NCI-H1105 (cell line): Measurements from ENCODE around the gene CBR3.
A peak's percentile ranks its signal among the peaks of the same experiment; 100 is the strongest.
"Not testable (repeated sequence)": the region's sequence is repeated elsewhere in the genome, so short reads cannot be mapped to it uniquely, and the experiment has no call there.

Experiments used
- DNase-seq: peaks from one replicate; lab custom pipeline; 2025; lab: John Stamatoyannopoulos, UW

The CBR3 gene

DNA sequence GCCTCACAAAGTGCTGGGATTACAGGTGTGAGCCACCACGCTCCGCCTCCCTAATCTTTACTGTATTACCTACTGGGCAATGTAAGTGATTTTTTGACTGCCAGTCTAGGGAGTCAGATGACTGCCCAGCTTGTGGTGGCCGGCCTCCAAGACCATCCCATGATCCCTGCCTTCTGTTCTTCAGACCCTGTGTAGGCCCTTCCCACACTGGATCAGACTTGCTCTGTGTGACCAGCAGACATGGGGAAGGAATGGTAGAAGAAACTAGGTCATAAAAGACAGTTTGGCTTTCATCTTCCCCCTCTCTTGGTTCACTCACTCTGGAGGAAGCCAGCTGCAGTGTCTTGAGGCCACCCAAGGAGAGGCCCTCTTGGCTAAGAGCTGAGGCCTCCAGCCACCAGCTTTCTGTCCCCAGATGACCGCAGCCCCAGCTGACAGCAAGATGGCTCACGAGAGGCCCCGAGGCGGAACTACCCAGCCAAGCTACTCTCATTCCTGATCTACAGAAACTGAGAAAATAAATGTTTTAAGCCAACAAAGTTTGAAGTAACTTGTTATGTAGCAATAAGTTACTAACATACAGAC, 14.5 kb upstream of the CBR3 start:
- no peak for DNase-seq

DNA sequence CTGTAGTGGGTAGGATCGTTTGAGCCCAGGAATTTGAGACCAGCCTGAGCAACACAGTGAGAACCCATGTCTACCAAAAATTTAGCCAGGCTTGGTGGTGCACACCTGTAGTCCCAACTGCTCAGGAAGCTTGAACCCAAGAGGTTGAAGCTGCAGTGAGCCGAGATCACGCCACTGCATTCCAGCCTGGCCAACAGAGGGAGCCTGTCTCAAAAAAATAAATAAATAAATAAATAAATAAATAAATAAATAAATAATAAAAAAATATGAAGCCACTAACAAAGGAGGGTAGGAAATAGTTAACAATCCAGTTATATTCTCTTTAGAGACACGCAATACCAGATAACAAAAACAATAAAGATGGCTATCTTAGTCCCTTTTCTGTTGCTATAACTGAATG, 11.9 kb upstream of the CBR3 start:
- no peak for DNase-seq

DNA sequence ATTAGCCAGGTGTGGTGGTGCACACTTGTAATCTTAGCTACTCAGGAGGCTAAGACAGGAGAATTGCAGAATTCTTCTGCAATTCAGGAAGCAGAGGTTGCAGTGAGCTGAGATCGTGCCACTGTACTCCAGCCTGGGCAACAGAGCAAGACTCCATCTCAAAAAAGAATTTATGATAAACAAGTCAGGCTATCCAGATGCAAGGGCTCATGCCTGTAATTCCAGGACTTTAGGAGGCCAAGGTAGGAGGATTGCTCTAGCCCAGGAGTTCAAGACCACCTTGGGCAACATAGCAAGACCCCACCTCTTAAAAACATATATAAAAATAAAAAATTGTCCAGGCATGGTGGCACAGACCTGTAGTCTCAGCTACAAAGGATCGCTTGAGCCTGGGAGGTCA, 10.5 kb upstream of the CBR3 start:
- DNase-seq: no peak

DNA sequence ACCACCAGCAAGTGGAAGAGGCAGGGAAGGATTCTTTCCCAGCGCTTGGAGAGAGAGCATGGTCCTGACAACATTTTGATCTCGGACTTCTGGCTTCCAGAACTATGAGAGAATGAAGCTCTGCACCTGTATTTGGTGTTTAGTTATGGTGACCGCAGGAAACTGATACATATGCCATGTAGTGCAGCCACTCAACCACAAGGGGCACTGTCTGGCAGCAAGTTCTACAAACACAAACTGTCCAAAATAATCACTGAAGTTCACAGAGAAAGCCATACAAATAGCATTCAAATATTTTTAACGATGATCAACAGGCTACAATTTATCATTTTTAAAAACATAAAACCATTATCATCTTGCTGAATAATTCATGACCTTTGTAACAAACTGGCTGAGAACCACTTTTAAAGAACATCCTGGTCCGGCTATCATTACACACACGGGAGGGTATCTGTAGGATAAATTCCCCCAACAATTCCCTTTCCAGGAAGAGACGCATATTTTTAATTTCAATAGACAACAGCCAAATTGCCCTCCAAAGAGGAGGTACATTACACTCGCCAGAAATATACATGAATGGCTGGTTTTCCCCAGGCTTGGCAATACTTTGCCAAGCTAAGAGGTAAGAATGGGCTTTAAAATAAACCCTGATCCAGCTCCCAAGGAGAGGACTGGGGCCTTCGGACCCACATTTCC, 9.2 kb upstream of the CBR3 start:
- DNase-seq: peak; percentile 50

DNA sequence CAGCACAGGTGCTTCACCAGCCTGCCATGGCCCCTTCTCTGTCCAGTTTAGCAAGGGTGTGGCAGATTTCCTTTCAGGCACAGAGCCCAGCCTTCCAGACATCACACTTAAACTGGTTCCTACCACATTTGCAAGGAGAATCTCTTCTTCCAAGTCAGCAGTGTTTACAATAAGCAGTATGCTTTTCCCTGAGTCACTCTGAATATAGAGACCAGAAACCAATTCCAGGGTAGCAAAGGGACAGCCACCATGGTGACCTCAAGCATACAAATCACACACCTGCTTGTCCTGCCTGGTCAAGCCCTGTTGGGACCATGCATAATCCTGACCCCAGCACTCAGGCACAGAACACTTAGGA, 8.7 kb upstream of the CBR3 start:
- DNase-seq: no peak

DNA sequence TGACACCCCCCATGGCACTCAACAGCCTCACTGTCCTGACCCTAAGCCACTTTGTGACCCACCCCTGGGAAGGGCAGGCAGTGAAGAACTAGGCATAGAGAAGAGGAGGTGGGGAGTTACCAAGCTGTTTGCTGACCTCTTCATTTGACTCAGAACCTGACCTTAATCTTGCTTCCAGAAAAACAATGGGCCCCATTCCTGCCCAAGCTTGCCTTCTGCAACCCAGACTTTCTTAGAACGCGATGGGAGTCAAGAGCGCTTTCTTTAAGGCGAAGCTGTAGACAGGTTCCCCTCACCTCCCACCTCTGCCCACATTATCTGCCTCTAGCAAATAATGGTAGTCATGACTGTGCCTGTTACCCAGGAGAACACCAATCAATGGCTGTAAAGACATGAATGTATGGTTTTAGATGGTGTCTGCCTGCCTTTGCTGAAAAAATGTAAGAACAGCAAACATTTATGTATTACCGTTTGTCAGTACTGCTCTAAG, 8.2 kb upstream of the CBR3 start:
- DNase-seq: no peak

DNA sequence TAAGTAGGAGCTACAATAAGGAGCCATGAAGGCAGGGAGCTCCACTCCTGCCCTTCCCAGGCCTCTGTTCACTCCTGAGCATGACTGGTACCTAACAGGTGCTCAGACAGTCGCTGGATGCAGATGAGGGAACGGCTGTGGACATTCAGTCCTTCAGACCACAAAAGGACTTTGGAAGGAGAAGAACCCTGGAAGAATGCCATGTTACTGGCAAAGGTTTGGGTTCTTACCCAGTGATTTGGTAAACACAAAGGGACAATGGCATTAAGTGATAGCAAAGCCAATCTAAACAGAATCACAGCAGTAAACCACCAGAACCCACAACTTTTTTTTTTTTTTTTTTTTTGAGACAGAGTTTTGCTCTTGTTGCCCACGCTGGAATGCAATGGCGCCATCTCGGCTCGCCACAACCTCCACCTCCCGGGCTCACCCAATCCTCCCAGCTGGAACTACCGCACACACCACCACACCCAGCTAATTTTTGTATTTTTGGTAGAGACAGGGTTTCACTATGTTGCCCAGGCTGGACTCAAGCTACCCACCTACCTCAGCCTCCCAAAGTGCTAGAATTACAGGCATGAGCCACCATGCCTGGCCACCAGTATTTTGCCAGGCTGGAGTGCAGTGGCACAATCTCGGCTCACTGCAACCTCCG, 7.5 kb upstream of the CBR3 start:
- DNase-seq: no peak

DNA sequence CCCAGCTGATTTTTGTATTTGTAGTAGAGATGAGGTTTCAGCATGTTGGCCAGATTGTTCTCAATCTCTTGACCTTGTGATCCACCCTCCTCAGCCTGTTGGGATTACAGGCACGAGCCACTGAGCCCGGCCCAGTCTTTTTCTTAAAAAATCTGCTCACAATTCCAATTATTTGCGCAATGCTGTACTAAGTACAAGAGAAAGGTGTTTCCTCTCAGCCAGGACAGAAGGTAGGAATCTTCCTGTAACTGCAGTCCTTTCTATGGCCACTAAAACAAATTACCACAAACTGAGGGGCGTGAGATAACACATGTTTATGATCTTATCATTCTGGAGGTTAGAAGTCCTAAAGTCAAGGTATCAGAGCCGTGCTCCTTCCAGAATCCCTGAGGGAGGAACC, 6.9 kb upstream of the CBR3 start:
- no peak for DNase-seq

DNA sequence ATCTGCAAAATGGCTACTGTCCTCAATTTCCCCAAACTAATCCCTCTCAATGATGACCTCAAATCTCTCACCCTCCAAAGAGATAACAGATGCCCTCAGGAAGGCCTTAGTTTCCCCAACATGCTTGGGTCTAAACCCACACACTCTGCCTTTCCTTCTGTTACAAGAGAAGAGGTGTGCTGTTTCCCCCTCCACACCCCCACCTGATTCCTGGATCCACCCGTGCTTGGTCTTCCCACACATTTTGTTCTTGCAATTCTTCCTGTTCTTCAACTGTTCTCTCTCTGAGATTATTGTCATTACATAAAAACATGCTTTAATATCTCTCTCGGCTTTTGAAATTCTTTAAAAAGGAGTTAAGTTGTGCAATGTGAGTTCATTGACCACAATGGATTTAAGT, 5.7 kb upstream of the CBR3 start:
- no peak for DNase-seq

DNA sequence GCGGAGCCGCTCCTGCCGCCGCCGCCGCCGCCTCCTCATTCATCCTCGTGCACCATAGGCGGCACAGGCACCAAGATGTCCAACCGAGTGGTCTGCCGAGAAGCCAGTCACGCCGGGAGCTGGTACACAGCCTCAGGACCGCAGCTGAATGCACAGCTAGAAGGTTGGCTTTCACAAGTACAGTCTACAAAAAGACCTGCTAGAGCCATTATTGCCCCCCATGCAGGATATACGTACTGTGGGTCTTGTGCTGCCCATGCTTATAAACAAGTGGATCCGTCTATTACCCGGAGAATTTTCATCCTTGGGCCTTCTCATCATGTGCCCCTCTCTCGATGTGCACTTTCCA, 4.5 kb upstream of the CBR3 start:
- not testable (repeated sequence) for DNase-seq

DNA sequence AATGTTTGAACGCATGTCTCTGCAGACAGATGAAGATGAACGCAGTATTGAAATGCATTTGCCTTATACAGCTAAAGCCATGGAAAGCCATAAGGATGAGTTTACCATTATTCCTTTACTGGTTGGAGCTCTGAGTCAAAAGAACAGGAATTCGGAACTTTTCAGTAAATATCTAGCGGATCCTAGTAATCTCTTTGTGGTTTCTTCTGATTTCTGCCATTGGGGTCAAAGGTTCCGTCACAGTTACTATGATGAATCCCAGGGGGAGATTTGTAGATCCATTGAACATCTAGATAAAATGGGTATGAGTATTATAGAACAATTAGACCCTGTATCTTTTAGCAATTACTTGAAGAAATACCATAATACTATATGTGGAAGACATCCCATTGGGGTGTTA, 4.0 kb upstream of the CBR3 start:
- not testable (repeated sequence) for DNase-seq

DNA sequence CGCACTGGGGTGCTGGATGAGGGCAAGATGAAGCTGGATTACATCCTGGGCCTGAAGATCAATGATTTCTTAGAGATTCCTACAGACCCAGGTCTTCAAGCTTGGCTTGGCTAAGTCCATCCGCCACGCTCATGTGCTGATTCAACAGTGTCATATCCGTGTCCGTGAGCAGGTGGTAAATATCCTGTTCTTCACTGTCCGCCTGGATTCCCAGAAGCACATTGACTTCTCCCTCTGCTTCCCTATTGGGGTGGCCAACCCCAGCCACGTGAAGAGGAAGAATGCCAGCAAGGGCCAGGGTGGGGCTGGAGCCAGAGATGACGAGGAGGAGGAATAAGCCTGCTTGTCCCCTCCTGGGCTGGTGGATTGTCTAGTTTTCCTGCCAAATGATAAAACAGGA, 2.2 kb upstream of the CBR3 start:
- no peak for DNase-seq

DNA sequence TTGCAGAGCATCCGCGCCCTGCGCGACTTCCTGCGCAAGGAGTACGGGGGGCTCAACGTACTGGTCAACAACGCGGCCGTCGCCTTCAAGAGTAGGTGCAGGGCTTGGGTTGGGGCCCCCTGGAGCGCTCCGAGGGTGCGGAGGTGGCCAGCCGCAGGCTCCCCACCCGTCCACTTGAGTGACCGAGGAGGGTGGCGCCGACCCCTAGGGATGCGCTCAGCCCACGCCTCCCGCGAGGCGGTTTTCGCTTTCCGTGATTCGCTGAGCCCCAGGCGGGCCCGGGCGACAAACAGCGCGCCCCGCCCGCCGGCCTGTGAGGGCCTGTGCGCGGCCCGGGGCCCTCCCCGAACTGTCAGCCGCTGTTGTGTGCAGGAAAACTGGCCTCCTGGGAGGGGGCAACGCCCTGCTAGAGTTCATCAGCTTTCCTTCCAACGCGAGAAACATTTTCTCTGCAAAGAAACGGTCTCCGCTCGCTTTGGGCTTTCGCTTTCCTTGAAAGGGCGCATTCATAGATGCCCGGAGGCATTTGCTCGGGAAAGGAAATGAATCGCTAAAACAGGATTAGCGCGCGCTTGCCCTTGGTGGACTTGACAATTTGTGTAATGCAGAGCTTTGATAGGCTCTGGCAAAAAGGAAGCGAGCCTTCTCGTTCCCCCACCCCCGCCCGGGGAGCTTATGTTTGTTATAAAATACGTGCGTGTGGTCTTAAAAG, 668 bp downstream of the CBR3 start:
- peak; percentile 54 for DNase-seq

DNA sequence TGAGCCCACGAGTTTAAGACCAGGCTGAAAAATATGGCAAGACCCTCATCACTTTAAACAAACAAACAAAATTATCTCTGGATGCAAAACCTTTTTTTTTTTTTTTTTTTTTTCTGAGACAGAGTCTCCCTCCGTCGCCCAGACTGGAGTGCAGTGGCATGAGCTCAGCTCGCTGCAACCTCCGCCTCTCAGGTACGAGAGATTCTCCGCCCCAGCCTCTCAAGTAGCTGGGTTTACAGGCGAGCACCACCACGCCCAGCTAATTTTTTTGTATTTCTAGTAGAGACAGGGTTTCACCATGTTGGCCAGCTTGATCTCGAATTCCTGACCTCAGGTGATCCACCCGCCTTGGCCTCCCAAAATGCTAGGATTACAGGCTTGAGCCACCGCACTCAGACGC, 4.9 kb downstream of the CBR3 start:
- DNase-seq: not testable (repeated sequence)

DNA sequence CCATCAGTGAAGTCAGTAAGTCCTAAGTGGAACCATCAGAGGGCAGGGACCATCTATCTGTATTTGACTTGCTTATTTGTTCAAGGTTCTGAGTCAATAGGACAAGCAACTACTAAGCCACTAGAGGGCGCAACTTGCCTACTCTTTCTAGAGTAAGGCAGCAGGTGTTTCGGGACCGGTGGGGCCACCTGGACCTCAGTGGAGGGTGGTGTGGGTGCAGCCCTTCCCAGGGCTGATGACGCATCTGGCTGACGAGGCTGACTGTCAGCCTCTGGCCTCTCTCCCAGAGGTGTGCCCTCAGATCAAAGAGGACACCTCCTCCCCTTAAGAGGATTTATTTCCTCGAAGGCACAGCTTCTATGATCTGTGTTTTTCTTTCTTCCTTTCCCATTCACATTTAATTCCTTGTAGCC, 6.6 kb downstream of the CBR3 start:
- DNase-seq: peak; percentile 97

DNA sequence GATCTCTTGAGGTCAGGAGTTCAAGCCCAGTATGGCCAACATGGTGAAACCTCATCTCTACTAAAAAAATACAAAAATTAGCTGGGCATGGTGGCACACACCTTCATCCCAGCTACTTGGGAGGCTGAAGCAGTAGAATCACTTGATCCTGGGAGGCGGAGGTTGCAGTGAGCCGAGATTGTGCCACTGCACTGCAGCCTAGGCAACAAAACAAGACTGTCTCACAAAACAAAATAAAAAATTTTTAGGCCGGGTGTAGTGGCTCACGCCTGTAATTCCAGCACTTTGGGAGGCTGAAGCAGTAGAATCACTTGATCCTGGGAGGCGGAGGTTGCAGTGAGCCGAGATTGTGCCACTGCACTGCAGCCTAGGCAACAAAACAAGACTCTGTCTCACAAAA, 9.4 kb downstream of the CBR3 start:
- not testable (repeated sequence) for DNase-seq

DNA sequence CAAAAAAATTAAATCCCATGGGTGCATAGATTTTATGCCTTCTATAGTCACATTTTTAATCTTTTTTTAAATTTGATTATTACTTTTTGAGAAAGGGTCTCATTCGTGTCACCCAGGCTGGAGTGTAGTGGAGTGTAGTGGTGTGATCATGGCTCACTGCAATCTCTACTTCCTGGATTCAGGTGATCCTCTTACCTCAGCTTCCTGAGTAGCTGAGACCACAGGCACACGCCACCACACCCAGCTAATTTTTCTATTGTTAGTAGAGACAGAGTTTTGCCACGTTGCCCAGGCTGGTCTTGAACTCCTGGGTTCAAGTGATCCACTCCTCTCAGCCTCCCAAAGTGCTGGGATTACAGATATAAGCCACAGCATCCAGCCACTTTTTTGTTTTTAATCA, 10.4 kb downstream of the CBR3 start:
- DNase-seq: no peak

DNA sequence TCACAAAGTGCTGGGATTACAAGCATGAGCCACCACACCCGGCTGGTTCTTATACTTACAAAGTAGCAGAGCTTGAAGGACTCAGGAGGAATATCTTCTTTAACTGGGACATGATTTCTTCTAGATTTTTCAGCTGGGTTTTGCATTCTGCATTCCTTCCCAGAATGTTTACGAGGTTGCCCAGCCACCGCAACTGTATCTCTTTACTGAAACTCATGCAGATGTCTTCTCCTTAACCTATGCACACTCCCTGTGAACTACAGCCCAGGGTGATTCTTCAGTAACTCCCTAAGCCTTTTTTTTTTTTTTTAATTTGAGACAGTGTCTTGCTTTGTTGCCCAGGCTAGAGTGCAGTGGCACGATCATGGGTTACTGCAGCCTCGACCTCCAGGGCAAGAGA, 13.0 kb downstream of the CBR3 start:
- no peak for DNase-seq

DNA sequence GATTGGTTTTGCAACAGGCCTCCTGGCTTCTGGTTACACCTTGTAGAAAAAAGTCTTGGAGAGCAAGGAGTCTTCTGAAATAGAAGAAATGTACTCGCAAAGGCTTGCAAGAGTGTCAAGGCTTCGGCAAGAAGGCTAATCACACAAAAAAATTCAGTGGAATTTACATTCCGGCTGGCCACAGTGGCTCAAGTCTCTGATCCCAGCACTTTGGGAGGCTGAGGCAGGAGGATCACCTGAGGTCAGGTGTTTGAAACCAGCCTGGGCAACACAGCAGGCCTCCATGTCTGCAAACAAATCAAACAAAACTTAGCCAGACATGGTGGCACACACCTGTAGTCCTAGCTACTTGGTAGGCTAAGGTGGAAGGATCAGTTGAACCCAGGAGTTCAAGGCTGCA, 14.0 kb downstream of the CBR3 start:
- no peak for DNase-seq

DNA sequence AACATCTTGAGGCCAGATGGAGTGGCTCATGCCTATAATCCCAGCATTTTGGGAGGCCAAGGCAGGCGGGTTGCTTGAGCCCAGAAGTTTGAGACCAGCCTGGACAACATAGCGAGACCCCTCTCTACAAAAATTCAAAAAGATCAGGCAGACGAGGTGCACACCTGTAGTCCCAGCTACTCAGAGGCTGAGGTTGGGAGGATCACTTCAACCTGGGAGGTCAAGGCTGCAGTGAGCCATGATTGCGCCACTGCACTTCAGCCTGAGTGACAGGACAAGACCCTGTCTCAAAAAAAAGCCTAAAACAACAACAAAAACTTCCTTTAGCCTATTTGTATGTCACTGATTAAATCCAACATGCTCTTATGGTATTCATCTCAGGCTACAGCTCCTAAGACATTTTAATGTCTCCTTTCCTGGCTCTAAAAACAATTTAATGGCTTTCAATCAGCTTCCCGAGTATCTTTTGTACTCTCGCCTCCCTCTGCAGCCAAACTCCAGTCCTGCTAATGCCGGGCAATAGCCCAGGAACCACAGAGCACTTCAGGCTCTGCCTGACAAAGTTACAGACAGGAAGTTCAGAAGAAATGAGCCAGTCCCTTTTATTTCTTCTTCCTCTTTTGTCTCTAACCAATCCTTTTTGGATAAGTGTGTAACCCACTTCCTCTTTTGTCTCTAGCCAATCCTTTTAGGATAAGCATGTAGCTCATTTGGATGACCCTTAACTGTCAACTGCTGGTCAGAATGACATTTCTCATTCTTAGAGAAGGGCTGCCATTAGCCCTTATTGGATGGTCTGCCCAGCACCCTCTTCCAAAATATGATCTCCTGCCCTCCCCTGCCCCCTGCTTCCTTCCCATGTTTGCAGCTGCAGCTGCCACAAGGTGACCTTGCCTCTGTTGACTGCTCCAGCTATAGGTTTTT, 15.2 kb downstream of the CBR3 start:
- no peak for DNase-seq

DNA sequence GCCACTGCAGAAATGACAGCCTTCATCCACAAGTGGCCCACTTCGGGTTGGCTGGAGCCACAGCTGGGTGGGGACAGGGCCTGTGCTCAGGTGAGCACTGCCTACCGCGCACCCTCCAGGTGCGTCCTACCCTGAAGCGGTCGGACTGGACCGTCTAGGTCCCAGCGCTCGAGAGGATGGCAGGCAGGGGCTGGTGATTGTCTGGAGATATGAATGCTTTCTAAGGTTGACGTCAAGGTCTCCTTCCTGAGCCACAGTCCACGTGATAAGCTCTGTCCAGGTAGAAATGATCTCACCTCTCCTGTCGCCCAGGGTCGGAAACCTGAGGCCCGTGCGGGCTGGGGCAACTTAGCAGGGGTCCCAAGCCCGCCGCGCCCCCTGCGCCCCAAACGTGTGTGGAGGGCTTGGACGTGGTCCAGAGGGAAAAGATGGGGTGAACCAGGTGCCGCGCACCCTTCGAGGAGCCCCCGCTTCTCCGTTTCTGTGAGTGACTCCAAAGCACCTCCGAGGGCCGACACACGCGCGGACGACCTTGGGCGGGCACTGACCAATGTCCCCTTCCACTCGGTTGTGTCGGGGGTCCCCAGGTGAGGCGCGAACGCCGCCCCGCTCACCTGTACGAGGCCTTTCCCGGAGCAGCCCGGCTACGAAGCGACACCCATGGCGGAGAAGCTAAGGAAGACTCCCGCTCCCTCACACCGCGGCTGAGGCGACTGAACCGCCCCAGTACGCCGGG, 20.9 kb downstream of the CBR3 start:
- DNase-seq: peak; percentile 16
